SH-SY5Y (cell line): ENCODE results near the gene ITPKB.

Experiments
- GATA2 ChIP-seq: IDR thresholded peaks from 2 replicates; pipeline ENCODE4 v1.6.1; 2011; ENCODE audit warnings: mild to moderate bottlenecking, low read depth, low read length
- GATA3 ChIP-seq: IDR thresholded peaks from 2 replicates; pipeline ENCODE4 v1.6.1; 2011; ENCODE audit warnings: low read depth, mild to moderate bottlenecking, low read length, moderate library complexity

Gene ITPKB

GRCh38 chr1:226645279-226645976, 93.7 kb downstream of the ITPKB start:
- TF ChIP-seq GATA3 (no peak), GATA2 (no peak)

DNA sequence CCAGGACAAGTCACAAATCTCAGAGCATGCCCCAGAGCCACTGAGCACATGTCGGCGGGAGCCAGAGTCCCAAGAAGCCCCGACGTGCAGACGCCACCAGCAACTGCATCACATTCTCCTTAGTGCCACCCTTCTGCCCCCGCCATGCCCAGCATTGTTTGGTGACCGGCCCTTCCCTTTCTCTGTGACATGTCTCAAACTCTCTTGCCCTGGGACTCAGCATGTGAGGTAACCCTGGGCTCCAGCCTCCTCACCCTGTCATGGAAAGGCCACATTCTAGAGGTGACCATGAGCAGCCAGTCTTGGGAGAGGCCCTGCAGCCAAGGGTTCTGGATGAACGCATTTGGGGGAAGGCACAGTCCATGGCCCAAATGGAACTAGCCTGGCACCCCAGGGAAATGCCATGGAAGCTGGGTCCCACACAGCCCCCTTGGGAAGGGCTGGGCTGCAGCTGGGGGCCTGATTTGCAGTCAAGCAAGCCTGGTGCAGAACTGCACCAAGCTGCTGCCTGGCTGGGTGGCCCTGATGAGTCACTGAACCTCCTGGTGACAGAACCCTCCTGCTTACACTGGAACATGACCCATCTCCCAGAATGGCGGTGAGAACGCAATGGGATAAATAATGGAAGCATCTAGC, 94.4 kb downstream of the ITPKB start:
- no peak for TF ChIP-seq GATA2
- TF ChIP-seq GATA3: no peak

DNA sequence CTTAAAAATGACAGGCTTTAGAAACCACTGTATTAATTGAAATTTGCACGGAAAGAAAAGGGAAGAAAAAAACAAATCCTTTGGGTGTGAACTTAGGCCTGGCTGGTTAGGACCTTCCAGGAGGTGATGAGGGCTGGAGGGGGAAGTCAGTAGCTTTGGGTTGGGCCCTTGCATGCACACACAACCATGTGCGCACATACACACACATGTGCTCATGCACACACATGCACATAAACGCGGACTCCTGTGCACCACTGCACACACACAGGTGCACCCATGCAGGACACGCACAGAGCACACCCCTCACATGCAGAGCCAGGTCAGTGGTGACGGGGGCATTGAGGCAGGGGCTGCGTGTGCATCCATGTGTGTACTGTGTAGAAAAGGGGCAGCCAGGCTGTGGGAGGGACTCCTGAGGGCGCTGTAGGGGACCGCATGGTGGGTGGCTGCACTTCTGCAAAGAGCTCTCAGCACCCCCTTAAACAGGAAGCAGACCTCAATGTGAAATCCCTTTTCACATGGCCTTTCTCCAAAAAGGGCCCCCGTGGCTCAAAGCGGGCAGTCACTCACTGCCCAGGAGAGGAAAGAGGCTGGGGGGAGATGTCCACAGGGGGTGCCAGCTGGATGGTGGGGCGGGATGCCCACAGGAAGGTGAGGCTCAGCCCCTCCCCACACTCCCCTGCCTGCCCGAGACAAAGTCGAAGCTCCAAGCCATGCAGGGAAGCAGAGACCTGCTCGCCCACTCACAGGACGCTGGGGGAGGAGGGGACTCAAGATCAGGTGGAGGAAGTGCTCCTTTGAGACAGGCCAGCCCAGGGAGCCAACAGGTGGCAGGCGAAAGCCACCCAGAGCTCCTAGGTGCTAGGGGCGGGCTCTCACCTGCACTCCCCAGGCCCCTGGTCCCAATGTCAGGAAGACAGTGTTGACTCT, 95.2 kb downstream of the ITPKB start:
- no peak for TF ChIP-seq GATA2
- no peak for TF ChIP-seq GATA3

GRCh38 chr1:226643177-226643576, 95.9 kb downstream of the ITPKB start:
- TF ChIP-seq GATA3: no peak
- TF ChIP-seq GATA2: no peak

- TF ChIP-seq GATA3: no peak
- TF ChIP-seq GATA2: no peak
These were observed 96.7 kb downstream of the ITPKB start for GRCh38 chr1:226642421-226642820.

GRCh38 chr1:226641671-226642231, 97.3 kb downstream of the ITPKB start:
- TF ChIP-seq GATA3 (no peak), GATA2 (no peak)

GRCh38 chr1:226640321-226641136, 98.6 kb downstream of the ITPKB start:
- no peak for TF ChIP-seq GATA2
- no peak for TF ChIP-seq GATA3

DNA sequence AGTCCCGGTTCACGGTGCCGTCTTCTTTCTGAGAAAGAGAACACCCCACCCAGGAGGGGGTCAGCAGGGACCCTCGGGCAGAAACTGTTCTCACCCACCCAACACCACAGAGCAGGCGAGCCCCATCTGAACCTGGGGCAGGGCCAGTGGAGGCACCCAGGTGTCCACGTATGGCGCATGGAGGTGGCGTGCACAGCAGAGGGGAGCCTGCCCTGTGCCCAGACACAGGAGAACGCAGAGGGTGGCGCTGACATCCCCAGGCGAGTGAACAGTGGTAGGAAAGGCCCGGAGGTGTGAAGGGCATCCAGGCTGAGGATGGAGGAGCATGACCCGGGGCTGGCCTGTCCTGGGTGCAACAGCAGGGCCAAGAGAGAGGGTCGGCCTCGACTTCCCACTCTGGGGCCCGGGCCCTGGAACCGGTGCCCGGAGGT, 99.4 kb downstream of the ITPKB start:
- TF ChIP-seq GATA3: no peak
- TF ChIP-seq GATA2: no peak

GRCh38 chr1:226638608-226639007, 100.5 kb downstream of the ITPKB start:
- TF ChIP-seq GATA2: no peak
- no peak for TF ChIP-seq GATA3

DNA sequence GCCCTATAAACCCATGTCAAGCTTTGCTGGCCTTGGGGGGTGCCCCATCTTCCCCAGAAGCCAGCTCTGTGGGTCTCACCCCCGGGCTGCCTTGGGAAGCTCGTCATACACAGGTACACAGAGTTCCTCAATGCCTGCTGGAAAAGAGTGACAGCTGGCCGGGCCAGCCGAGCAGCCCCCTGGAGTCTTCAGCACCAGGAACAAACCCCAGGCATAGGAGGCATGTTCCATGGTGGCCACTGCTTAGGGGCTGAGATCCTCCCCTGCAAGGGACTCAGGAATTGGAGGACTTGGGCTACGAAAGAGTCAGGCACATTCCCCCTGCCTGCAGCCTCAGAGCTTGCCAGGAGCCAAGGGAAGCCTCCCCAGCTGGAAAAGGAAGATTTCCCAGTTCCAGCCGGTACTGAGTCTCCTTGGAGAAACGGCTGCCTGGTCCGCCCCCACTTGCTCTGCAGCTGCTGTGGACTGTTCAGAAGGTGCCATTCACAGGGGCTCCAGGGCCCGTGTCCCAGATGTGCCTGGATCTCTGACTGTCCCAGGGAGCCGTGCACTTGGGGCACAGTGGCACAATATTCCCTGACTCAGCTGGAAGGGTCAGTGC, 101.0 kb downstream of the ITPKB start:
- TF ChIP-seq GATA2: no peak
- no peak for TF ChIP-seq GATA3

DNA sequence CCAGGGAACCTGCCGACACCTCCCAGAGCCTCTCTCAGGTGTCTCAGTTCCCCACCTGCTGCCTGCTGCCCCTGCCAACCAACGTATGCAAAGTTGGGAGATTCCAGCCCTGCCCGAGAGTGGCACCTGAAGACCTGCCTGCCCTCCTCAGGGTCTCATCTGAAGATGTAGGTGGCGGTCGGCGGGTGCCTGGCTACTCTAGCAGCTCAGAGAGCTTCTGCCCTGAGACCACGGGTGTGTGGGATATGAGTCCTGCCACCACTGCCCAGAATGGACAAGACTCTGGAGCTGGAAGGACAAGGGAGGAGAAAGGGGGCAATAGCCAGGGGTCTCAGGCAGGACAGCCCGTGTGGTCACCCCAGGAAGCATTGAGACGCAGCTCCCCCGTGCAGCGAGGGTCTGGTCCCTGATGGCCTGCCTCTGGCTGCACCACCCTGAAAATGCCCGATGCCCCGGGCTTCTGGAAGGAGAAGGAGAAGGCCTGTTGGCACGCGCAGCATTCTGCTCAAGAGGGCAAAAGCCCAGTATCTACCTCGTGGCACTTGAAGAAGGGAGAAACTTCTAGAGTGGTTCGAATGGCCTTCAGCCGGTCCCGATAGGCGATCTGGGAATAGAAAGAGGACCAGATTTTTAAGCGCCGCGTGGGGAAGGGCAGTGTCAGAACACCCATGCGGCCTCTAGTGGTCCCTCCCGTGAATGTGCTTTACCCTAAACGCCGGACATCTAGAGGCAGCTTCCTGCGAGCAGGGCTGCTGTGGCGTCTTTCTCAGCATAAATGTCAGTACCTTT, 101.7 kb downstream of the ITPKB start:
- TF ChIP-seq GATA3: no peak
- TF ChIP-seq GATA2: no peak

- no peak for TF ChIP-seq GATA3
- TF ChIP-seq GATA2: no peak
These were observed 102.3 kb downstream of the ITPKB start for GRCh38 chr1:226636847-226637096.

DNA sequence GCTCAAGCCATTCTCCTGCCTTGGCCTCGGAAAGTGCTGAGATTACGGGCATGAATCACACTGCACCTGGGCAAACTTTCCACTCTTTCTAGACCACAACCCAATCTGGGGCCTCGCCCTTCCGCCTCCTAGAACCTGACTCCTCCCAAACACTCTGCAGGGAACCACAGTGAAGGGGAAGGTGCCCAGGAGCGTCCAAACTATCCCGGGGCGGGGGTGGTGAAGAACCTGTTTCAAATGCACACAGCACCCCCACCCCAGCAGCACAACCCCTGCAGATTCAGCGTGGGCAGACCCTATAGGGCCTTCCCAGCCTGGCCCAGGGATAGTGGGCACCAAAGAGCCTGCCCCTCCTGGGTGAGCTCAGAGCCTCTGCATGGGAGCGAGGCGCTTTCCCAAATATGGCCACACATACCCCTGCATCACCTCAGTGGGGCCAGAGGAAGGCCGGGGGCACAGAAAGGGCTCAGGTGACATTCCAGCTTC, 103.6 kb downstream of the ITPKB start:
- TF ChIP-seq GATA3 (no peak), GATA2 (no peak)
